T-helper 22 cell (primary cell): ENCODE results near the gene SLX9.
"Not testable (repeated sequence)": the region's sequence is repeated elsewhere in the genome, so short reads cannot be mapped to it uniquely, and the experiment has no call there.

Experiments
- DNase-seq: peaks from one replicate; pipeline ENCODE4 v3.0.0-alpha.2; 2020; ENCODE audit warnings: low read depth

SLX9 gene

DNA sequence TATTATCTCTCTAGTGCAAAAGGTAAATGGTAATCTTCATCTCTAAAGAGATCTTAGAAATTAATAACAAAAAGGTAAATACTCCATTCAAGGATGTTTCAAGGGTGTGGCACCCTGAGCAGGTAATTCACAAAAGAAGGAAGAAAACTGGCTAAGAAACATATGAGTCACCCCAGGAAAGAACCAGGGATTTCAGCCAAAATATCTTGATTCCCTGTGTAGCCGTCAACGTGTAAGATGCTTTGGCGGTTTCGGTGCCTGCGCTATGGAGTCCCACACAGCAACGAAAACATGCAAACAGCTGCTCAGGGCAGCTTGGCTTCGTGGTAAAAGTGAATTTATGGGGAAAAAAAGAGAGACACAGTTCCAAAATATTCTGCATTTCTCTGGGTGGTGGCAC is 22.9 kb upstream of the SLX9 start:
- DNase-seq = no peak

DNA sequence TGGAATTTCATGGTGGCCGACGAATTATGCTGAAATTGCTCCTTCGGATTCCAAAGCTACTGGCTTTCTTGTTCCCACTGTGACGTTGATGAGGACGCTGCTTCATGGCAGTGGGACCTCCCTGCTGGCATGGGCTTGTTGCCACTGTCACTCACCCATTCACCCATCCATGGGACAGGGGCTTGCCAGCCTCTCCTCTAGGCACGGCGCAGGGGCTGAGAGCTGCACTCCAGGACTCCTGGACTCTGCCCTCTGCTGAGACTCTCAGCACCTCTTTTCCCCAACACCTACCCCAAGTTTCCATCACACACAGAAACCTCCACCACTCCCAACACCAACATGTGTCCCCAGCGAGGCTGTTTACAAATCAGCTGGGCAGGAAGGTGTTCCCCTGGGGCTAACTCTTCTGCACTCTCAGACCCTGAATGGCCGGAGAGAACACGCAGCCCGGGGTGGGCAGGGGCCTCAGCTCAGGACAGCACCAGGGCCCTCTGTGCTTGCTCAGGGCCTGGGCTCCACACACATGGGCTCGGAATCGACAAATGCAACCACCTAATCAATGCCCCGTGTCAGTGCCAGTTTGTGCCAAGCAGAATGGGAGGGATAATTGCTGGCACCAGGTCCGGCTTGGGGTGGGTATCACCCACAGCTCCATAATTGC is 22.3 kb upstream of the SLX9 start:
- no peak for DNase-seq

DNA sequence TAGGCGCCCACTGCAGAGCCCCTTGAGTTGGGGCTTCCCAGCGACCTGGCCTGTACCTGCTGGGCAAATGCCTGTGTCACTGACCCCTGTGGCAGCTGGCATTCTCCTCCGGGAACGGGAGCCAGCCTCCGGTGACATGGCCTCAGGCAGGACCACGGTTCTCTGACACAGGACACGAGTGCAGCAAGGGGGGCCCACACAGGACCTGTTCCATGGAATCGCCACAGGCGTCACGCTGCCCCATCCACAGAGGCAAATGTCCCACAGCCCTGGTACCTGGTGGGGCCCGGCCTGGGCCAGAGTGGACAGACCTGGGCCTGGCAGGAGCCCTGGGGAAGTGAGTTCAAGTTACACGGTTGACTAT is 21.7 kb upstream of the SLX9 start:
- no peak for DNase-seq

DNA sequence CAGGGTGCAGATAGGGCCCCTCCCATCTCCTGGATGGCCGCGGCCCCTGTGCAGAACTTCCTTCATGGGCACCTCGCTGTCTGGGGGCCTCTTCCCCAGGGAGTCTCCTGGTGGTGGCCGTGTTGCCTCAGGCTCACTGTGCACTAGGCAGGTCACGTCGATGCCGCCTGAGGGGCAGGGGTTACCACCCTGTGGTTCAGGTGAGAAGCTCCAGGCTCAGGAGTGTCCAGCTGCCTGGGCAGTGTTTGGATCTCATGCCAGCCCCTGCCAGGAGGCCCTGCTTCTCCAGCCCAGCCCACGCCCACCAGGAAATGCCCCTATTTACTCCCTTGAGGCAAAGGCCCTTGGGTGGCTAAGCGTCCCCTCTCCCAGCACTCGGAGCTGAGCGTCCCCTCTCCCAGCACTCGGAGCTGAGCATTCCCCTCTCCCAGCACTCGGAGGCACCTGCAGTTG is 21.2 kb upstream of the SLX9 start:
- DNase-seq = no peak

DNA sequence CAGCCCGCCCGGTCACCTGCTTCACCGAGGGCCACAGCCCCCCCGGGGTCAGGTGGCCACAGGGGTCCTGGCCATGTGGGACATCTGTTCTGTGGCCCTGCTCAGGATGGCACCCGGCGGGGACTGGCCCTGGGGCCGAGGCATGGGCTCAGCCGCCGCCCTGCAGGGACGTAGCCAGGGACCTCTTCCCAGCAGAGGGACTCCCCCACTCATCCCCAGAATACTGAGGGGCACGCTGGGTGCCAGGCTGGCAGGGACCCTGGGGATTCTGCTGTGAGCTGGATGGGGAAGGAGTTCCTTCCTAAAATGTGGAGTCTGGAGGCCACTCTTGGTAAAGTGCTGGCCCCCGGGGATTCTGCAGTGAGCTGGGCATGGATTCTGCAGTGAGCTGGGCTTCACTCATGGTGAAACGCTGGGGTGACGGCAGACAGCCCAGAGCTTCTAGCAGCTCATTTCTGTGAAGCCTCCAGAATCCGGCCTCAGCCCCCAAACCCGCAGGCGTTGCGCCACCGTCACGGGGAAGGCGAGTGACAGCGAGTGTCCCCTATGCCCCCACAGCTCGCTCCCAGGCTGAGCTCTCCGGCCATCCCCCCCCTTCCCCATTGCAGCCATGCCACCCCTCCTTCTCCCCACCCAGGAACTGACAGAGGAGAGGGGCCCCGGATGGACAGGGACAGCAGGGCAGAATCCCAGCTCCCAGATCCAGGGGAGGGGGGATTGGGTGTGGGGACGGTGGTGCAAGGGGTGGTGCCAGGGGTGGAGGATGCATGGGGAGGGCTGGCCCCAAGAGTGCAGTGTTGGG is 20.5 kb upstream of the SLX9 start:
- DNase-seq = no peak

DNA sequence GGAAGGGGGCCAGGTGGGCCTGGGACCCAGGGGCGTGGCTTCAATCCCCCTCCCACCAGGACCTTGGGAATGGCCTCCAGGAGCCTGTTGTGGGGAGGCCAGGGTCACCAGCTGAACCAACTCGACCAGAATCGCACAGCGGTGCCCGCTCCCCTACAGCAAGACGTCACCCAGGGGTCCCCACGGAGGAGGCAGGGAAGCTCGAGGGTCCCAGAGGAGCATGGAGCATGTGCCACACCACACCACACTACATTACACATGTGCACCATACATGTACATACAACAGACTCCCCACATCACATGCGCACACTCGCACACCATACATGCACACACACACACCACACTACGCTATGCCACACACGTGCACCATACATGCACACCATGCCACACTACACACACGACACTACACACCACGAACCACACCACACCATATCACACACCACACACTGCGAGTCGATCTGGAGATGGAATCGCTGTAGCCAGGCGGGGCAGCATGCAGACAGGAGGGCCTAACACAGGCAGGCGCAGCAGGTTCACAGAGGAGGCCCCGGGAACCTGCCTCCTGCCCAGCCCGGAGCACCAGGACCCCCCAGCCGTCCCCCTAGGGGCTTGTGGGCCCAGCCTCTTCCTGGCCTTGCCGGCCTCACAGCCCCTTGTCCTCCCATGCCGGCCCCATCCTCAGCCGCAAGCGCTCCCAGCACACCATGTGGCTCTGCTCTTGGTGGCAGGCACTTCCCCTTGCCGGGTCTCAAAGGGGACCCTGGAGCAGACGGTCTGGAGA is 19.7 kb upstream of the SLX9 start:
- DNase-seq = no peak

DNA sequence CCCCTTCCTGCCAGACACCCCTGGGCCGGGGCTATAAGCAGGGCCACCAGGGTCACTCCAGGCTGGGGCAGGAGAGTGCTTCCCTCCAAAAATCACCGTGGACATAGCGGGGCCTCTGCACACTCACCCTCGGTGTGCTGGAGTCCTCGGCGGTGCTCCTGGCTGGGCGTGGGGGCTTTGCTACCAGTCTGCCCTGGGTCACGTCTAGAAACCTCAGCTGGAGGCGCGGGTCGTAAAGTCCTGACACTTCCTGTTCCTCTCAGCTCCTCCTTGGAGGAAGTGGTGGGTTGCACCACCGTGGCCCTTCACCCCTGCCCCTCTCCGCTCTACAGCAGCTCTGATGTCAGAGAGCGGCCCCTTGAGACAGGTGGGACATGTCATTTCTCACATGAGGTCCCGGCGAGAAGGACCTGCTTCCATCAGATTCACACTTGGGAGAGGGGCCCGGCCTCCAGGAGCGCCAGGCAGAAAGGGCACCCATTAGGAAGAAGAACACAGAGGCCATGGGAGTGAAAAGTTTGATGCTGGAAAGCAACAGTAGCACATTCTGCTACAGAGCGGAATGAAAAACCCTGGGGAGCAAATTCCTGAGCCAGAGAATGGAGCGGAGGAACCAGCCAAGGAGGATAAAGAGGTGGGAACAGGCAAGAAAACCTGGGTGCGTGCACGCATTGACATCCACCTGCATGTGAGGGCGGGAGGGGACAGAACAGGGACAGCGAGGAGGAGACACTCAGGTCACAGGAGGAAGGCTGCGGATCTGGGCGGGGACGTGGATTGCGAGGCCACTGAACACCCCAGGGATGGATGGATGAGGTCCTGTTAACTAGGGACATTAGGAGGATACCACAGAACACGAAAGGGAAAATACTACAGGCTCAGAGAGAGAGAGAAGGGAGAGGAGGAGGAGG is 18.9 kb upstream of the SLX9 start, which contains the start of gene ITGB2:
Gene ITGB2 (minus strand): TSS at position 206 of the 911 bp plus-strand sequence. CDS start 10,117 bp downstream, outside the sequence.
- peak; percentile 44 for DNase-seq

DNA sequence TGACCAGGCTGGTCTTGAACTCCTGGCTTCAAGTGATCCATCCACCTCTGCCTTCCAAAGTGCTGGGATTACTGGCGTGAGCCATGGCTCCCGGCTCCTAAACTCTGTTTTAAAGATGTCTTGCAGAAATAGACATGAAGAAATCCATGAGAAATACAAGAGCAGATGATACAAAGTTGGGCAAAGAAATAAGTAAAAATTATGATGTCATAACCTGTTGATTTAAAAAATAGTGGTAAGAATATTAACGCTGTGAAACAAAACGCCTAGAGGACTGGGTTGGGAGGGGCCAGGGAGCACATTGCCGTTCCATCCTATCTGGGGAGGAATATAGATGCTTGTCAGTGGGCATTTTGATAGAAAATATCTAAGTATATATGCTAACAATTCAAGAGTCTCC is 17.9 kb upstream of the SLX9 start:
- no peak for DNase-seq

DNA sequence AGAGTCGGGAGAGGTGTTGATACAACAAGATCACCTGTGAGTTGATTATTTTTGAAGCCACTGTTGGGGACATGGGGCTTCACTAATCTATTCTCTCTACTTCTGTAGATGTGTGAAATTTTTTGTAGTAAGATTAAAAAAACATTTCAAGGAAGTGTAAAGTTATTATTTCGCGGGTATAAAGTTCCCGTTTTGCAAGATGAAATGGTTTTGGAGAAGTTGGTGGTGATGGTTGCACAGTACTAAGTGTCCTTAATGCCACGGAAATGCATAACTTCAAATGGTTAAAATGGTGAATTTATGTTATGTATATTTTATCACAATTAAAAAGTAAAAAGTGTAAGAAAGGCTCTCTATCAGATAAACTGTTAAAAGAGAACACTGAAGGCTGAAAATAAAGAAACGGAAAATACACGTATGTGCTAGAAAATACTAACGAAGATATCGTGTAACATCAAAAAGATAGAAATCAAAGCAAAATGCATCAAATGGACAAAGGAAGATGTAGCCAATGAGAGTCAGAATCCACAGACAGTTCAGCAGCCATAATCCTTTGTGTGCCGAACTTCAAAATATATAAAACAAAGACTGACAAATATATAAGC is 16.2 kb upstream of the SLX9 start:
- no peak for DNase-seq

DNA sequence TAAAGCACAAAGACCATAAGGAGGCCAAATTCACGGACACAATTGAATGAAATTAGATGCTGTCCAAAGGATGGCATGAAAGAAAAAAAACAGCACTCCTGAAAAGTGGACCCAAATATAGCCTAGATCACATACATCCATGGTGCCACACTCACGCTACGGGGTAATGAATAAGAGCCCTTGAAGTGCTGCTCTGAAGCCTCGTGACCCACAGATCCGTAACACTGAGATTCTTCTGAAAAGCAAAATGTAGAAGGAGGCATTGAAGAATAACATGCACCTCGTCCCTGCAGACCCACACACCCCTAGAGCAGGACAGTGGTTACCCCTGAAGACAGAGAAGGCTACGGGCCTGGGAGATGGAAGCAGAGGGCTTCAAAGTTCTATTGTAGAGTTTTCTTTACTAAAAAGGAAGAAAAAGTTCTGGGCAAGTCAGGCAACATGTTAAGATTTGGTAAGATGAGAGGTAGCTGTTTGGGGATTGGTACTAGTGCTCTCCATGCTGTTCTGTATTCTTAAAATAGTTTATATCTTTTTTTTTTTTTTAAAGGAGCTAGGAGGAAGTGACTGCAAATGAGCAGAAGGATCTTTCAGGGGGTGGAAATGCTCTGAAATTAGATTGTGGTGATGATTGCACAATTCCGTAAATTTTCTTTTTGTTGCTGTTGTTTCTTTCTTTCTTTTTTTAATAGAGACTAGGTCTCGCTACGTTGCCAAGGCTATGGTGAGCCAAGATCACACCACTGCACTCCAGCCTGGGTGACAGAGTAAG is 15.0 kb upstream of the SLX9 start:
- no peak for DNase-seq

DNA sequence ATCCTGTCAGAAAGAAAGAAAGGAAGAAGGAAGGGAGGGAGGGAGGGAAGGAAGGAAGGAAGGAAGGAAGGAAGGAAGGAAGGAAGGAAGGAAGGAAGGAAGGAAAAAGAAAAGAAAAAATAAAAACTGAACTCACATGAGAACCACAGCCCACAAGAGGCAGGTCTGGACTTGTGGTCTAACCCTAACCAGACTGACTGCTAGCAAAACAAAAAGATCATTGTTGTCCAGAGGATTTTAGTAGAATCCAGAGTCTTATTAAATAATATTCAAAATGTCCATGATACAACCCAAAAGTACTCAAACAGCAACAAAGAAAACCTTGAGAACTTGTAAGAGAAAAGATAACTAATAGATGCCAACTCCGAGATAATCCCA is 14.5 kb upstream of the SLX9 start:
- no peak for DNase-seq

DNA sequence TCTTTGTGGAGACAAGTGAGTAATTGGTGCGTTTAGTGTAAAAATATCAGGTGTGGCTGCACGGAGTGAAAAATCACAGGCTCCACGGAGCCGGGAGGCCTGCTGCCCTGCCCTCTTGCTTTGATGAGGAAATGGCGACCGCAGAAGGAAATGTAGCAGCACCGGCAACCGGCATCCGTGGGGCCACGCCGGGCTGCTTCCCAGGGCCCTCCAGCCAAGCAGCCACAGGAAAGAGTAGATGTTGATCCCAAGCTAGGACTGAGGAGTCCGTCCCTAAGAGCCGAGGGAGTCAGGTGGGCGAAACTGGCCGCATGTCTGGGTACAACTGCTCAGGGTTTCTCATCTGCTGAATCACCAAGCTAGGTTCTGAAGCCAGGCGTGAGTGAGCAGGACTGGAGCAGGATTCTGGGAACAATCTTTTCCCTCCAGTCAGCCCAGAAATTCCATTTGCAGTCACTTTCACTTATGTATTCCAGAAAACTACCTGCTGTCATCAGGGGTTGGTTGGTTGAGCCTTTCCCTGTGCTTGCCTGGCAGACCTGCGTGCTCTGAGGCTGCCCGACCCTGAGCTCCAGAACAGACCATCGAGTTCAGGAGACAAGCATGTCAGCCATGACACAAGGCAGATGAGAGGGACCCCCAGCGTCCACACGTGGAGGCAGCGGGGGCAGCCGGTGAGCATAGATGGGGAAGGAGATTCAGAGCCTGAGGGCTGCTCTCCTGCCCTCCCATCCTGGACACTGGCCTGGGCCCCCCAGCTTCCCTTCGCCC is 13.3 kb upstream of the SLX9 start:
- DNase-seq = peak; percentile 58

DNA sequence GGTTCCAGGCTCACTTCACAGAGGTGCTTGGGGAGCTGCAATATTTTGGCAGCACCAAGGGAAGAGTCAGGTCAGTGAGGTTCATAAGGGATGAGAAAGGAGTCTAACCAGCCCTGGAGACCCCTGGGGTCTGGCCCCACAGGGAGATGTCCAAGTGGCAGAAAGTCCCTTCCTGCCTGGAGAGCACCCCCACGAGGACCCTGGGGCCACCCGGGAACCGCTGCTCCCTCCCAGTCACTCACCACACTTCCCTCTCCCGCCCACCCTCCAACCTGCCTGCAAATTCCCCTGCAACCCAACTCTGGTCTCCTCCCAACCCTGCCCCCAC is 12.6 kb upstream of the SLX9 start:
- DNase-seq = no peak

DNA sequence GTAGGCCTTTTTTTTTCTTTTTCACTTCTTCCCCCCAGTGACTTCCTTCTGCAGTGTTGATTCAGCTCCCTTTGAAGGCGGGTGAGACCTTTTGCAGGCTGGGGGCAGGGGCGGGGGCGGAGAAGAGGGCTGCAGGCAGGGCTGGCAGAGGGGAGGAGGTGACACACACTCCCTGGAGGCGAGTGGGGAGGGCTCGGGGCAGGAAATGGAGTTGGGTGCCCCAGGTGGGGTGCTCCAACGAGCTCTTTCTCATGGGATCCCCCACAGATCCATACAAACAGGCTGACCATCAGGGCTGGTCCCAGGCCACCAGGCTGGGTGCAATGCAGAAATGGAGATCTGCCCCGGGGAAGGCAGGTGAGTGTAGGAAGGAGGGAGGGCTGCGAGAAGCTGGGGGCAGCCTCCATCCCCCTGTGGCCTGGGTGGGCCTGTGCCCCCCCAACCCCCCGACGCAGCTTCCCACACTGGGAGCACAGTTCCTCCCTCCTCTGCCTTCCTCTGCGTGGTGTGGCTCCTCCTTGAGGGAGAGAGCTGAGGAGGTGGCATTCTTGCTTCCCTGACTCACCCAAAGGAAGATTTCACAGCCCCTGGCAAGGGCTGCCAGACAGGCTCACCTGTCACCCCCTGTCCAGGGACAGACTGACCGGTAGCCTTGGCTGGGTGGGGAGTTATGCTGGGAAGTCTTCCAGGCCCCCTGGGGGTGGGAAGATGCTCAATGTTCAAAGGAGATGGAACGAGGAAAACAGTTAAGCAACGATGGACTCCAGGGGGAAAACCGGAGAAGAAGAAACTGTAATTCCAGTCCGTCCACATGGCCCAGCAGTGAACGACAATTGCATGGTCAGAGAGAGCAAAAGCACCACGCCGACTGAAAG is 12.0 kb upstream of the SLX9 start:
- peak; percentile 88 for DNase-seq

DNA sequence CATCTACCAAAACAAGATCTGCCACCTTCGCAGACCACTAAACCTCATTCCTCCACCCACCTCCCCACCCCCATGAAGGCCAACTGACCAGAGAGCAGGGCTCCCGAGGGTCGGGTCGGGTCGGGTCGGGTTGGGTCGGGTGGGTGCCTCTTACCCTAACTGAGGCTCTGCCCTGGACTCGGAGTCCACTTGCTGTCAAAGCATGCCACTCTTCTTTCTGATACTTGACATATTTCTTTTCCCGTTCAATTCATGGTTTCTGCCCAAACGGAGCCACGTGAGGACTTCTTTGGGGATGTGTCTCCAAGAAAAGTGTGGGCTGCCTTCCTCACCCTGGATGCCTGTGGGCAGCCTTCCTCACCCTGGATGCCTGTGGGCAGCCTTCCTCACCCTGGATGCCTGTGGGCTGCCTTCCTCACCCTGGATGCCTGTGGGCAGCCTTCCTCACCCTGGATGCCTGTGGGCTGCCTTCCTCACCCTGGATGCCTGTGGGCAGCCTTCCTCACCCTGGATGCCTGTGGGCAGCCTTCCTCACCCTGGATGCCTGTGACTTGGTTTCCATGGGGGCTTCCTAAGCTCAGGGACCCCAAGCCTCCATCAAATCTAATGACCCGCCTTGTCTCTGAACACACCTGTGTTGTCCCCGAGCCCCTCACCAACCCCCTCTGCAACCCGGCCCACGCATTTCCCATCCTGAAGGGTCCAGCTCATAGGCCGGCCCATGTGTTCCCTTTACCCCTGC is 11.2 kb upstream of the SLX9 start:
- not testable (repeated sequence) for DNase-seq

DNA sequence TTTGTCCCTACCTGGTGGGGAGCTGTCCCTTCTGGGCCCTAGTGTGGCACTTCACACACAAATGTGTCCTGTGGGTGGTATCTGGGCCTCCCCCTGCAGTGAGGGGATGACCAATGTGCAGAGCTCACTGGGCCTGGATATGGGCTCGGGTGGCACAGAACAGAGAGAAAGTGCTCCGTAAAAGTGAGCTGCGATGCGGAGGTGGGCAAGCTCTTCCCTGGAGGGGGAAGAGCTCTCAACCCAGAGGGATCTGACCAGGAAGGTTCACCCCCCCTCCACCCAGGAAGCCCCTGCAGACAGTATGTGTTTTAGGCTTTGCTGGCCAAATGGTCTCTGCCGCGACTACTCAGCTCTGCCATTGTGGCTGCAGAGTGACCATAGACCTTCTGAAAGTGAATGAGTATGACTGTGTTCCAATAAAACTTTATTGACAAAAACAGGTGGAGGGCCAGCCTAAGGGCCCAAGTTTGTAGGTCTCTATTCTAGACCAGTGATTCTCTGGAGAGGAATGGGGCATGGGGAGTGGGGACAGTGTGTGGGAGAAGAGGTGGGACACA is 10.5 kb upstream of the SLX9 start:
- DNase-seq = no peak

DNA sequence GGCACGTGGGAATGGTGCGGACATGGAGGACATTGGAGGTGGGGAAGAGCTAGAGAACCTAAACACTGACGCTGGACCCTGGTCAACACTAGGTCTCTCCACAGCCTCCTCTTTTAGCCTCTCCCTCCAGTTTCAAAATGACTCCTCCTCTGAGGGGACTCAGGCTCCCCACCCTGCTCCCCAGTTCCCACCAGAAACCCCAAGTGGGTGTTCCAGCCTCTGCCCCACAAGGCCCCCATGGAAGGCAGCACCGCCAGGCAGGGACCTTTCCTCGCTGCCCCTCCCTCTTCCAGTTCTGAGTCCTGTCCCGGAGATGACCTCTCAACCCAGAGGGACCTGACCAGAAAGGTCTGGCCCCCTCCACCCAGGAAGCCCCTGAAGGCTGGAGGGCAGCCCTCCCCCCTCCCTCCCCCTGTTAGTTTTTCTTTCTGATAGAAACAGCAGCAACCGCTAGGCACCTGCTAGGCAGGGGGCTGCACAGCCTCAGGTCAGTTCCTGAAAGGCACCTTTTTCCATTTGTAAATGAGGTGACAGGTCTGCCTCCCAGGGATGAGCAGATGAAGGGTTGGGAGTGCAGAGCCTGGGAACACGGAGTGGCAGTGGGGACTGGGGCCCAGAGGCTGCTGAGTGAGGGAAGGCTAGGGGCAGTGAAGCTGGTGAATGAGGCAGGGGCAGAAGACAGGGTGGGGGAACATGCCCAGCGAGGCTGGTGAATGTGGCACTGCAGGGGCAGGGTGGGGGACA is 9.9 kb upstream of the SLX9 start:
- no peak for DNase-seq
